Activated effector memory CD4-positive, alpha-beta T cell treated with Interleukin-2 at 50 U/mL for 16 hours (primary cell): ENCODE measurements around the gene ME3.

Experiments used
- DNase-seq: peaks from one replicate; pipeline ENCODE4 v3.0.0-alpha.2; 2020

The ME3 gene

GRCh38 chr11:86510097-86510496 is 162.3 kb downstream of the ME3 start:
- no peak for DNase-seq

- DNase-seq, result no peak
These were observed 162.8 kb downstream of the ME3 start for GRCh38 chr11:86509588-86509974.

GRCh38 chr11:86508604-86509587 is 163.5 kb downstream of the ME3 start:
- no peak for DNase-seq

GRCh38 chr11:86507249-86507845 is 165.1 kb downstream of the ME3 start:
- no peak for DNase-seq

- no peak for DNase-seq
These were observed 166.2 kb downstream of the ME3 start for GRCh38 chr11:86506235-86506634.

DNA sequence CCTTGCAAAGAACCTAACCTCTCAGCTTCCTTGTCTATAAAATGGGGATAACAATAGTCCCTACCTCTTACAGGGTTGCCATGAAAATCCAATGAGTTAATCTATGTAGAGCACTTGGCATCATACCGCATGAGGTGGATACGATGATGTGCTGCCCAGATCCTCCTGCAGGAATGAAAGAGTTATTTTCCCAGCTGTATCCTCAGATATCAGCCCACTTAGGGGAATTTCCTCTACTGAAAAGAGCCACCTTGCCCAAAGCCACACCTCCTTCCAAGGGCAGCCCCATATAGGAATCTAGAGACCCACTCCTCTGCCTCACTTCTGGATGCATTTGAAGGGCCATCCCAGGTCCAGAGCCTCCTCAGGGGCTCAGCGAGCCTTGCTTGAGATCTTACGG is 169.3 kb downstream of the ME3 start:
- DNase-seq, result no peak

- no peak for DNase-seq
These were observed 170.2 kb downstream of the ME3 start for GRCh38 chr11:86502137-86502642.

DNA sequence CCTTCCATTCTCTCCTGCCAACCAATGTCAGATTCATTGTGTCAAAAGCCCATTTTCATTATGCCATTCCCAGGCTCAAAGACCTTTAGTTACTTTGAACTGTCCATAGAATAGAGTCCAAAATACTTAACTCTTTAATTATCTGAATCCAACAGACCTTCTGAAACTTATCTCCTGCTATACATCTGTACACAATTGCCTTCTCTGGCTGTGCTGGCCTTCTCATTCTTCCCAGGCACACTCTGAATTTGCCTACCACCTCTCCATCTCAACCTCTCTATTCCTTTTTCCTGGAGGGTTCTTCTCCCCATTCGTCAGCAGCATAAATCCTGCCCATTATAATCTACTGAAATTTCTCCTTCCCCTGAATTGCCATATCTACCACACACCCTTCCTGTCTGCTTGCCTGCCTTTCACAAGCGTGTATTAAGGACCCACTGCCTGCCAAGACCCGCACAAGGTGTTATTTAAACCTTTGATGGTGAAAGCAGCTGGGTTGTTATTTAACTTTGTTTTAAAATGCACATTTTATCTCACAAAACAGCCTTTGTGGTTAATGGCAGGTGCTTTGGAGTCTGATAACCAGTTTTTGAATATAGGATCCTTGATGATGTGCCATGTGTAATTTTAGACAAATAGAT is 171.8 kb downstream of the ME3 start:
- no peak for DNase-seq

GRCh38 chr11:86499723-86500129 is 172.7 kb downstream of the ME3 start:
- DNase-seq, result no peak

- DNase-seq, result no peak
These were observed 174.6 kb downstream of the ME3 start for GRCh38 chr11:86497836-86498235.

- no peak for DNase-seq
These were observed 175.1 kb downstream of the ME3 start for GRCh38 chr11:86497310-86497709.

- DNase-seq, result no peak
These were observed 177.1 kb downstream of the ME3 start for GRCh38 chr11:86495351-86495750.

DNA sequence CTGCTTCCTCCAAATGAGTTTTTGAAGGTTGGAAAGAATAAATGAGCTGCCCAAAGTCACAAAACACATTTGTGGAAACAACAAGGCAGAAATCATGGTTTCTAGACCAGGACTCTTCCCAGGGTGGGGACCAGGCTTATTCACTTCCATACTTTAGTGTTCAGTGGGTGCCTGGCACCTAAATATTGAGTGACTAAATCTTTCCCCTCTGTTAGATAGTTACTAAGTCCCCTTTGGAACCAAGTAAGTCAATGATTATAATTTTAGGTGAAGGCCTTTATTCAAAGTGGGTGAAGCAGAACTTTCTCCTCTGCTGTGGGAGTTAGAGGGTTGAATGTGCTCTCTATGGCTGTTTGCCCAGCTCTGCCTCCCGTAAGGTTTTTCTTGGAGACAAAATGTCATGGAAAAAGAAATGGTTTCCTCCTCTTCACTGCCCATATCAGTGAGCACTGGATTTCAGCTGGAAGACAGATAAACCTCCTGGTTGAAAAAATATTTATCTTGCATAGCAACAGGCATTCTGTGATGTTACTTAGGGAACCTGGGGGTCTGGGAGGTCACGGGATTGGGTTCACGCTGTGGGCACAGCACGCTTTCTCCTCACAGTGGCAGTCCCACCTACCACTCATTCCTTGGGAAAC is 179.9 kb downstream of the ME3 start:
- DNase-seq, result no peak

DNA sequence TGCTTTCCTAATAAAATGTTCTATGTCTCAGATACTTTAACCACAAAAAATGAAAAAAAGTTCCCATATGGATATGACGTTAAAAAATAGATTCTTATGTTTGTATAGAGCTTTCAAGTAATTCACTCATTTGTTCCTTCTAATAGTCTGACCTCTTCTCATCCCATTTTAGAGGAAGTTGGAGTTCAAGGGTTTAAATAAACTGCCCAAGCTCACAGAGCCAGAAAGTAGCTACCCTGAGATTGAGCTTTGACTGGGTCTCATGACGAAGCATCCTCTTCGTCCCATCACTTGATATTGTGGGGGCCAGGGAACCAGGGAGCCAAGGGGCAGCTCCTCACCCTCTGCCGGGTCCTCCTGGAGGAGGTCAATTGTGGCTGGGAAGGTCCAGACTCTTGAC is 181.4 kb downstream of the ME3 start:
- no peak for DNase-seq

GRCh38 chr11:86490582-86490981 is 181.8 kb downstream of the ME3 start:
- no peak for DNase-seq

GRCh38 chr11:86489442-86489841 is 183.0 kb downstream of the ME3 start:
- no peak for DNase-seq

GRCh38 chr11:86488553-86488952 is 183.9 kb downstream of the ME3 start:
- DNase-seq, result no peak

- no peak for DNase-seq
These were observed 184.7 kb downstream of the ME3 start for GRCh38 chr11:86487671-86488070.

GRCh38 chr11:86486261-86487030 is 186.0 kb downstream of the ME3 start:
- no peak for DNase-seq

DNA sequence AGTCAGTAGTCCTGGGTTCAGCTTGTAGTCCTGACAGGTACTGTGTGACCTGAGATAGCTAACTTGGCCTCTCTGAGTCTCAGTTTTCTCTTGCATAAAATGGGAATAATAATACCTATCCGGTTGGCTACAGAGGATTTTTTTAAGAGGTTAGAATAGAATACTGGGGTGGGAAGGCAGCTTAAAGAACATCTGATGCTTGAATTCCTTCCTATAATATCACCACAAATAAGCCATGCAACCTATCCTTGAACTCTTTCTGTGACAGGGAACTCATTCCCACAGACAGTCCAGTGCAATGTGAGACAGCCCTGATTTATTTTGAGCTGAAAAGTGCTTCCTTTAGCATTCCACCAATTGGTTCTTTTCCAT is 187.6 kb downstream of the ME3 start:
- no peak for DNase-seq

DNA sequence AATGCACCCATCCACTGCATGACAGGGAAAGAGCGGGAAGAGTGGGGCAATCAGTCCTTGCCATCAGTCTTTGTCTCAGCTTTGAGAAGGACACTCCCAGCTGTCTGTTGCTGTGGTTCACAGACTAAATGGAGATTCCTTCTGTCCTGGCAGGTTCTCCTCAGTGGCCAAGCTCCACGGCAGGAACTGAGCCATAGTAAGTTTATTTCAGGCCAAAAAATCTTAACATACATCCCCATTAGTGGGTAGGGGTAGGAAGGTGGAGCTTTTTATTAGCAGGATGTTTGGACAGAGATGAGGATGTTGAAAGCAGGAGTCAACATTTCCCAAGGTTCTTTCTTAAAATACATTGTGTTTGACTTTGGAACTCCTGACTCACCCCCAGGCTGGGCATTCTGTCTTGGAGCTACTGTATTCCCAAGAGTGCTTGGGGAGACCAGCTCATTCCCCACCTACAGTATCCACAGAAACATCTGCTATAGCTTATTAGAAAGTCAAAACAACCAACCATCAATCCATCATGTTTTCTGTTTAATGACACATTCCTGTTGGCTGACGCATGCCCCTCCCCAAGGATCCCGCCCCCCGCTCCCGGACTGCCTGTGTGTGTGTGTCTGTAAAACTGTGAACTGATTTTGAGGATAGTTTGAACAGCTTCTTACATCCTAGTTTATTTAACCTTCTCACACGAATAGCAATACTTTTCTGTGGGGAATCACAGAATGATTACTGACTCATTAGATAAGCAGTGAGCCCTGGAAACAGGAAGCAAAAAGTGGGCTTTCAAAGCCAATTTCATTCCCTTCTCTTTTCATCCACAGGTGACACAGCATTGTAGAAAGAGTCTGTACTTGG is 188.2 kb downstream of the ME3 start:
- DNase-seq, result no peak

DNA sequence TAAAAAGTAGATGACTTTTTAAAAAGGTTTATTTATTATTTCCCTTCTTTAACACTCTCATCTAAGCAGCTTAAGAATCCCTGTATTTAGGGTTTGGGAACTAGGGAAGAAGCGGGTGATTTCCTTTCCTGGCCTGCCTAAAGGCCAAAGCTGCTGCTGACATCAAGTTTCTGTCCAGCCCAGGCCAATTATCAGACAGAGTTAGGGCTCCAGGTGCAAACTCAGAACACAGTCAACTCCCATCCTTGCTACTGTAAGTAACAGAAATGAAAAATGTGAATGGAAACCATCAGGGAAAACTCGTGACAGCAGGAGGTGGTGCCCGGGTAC is 188.8 kb downstream of the ME3 start:
- no peak for DNase-seq
